NCI-H2171 treated with DMSO at 0.1 percent for 48 hours (cell line): Measurements from ENCODE around the gene A4GNT.
"Not testable (repeated sequence)": the region's sequence is repeated elsewhere in the genome, so short reads cannot be mapped to it uniquely, and the experiment has no call there.

Source experiments
- DNase-seq: peaks from one replicate; lab custom pipeline; 2025; lab: John Stamatoyannopoulos, UW

A4GNT gene

GRCh38 chr3:138132239-138132638 is at the start of gene A4GNT:
TSS of gene A4GNT (minus strand) at chr3:138132390. CDS start at chr3:138131256, 1,134 bp downstream.
- DNase-seq, result no peak

DNA sequence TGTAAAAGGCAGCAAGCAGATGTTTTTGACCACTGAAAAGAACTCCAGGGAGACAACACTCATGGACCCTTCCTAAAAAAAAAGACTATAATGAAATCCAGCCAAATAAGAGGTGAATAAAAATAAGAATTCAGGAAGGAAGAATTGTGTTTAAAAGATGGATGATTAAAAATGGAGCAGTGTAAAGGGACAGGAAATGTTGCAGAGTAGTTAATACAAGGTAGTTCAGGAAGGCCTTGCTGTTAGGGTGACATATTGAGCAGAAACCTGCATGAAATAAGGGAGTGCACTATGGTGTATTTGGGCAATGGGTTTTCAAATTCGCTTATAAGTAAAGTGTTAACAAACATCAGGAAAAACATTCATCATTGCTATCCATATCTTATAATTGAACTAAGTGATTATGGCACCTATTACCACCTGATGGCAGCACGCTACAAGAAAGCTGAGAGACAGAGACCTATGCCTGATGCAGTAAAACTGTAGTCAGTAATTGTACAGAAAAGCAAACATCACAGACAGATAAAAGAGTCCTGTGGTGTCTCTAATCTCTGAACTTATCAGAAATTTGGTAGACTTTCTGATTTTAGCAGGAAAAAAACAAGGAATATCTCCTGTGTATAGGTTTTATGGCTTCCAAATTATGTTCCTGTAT is 48.3 kb upstream of the A4GNT start:
- peak; percentile 73 for DNase-seq

GRCh38 chr3:138174421-138175131 is 42.4 kb upstream of the A4GNT start, which contains the start of gene DBR1:
TSS of gene DBR1 (minus strand) at chr3:138174921. CDS start at chr3:138174795, 126 bp downstream.
- DNase-seq, result peak; percentile 89

- peak; percentile 42 for DNase-seq
Observed at GRCh38 chr3:138173769-138174420, 41.7 kb upstream of the A4GNT start.

DNA sequence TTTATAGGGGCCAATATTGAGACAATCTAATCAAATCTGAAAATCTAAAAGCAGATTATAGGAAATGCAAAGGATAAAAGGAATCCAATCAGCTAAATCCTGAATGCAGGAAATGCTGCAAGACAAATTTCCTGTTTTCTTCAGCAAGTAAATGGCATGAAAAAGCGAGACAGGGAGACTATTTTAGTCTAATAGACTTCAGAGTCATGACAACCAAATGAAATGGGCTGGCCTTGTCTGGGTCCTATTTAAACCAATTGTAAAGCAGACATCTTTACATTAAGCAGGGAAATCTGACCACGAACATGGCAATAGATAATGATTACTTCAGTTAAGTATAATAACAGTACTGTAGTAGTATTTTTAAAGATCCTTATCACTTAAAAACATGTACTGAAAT is 40.4 kb upstream of the A4GNT start:
- DNase-seq, result no peak

DNA sequence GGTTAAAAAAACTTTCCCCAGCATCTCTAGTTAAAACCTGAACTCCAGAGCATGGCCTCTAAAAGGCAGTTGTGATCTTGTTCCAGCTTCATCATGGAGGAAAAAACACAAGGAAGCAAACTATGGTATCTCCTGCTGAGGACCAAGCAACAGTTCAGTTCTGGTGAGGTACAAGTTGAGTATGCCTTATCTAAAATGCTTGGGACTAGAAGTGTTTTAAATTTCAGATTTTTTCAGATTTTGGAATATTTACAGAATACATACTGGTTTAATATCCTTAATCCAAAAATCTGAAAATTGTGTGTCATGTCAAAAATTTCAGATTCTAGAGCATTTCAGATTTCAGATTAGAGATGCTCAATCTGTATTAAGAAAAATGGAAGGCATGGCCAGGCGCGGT is 32.9 kb upstream of the A4GNT start:
- DNase-seq, result no peak

GRCh38 chr3:138157743-138158142 is 25.6 kb upstream of the A4GNT start:
- no peak for DNase-seq

GRCh38 chr3:138154534-138154933 is 22.3 kb upstream of the A4GNT start:
- no peak for DNase-seq

DNA sequence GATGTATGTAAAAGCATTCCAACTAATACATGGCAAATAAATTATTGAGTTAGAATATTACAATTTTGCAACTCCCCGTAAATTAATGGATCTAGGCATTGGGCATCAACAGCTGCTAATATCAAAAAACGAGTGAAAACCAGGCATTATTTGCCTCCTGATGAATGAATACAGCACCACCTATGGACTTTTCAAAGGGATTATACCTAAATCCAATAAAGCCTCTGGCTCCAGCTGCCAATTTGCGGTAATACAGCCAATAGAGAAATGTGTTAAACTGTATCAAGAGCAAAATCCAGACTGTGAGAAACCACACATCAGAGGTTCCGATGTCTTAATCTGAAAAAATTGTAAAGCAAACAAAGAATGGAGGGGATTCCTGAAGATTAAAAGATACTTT is 16.3 kb upstream of the A4GNT start:
- no peak for DNase-seq

DNA sequence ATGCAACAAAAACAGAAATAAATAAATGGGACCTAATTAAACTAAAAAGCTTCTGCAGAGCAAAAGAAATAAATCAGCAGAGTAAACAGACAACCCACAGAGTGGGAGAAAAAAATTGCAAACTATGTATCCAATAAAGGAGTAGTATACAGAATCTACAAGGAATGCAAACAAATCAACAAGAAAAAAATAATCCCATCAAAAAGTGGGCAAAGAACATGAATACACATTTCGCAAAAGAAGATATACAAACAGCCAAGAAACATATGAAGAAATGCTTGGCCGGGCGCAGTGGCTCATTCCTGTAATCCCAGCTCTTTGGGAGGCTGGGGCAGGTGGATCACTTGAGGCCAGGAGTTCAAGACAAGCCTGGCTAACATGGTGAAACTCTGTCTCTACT is 10.0 kb upstream of the A4GNT start:
- DNase-seq, result not testable (repeated sequence)

DNA sequence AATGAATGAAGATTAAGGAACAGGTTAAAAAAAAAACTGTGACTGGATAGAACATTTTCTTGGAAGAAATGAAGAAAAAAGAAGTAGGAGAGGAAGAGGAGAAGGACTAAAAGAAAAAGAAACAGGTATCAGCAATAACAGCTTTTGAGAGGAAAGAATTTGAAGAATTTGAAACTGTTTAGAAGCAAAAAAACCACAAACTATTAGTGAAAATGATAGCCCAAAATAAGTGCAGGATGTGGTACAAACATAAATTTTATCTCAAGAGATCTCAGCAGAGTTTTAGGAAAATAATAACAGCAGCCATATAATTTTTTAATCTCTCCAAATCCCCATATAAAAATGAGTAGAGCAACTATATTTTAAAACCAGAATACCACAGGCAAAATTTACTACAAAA is 8.8 kb upstream of the A4GNT start:
- no peak for DNase-seq

GRCh38 chr3:138139691-138140090 is 7.5 kb upstream of the A4GNT start:
- no peak for DNase-seq

DNA sequence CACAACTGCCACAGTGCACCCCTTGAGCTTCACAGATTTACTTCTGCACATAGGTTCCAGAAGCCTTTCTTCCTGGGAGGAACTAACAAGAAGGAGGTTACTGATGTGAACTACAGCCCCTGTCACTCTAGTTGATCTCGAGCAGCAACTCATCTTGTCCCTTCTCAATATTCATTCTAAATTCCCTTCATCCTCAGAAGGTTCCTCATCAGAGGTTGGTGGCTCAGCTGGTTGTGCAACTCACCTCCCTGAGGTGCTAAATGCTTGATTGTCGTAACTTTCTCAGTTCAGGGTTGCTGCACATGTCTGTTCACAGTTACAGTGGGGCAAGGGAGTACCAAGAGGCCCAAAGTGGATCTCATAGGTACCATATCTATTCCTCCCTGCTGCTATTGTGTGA is 5.7 kb upstream of the A4GNT start:
- DNase-seq, result no peak

DNA sequence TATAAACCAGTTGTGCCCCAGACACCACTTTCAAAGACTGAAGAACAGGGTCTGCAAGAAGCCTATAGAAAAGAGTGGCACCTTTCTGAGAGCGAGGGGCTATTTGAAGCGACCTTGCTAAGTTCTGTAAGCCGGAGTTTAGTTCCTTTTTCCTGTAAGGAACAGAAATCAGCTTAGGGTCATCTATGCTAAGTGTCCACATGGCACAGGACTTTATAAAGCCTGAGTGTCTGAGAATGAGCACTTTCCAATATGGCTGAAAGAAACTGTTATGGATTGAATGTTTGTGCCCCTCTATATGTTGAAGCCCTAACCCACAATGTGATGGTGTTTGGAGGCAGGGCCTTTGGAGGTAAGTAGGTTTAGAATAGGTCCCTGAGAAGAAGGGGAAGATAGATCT is 4.0 kb upstream of the A4GNT start:
- DNase-seq, result no peak

DNA sequence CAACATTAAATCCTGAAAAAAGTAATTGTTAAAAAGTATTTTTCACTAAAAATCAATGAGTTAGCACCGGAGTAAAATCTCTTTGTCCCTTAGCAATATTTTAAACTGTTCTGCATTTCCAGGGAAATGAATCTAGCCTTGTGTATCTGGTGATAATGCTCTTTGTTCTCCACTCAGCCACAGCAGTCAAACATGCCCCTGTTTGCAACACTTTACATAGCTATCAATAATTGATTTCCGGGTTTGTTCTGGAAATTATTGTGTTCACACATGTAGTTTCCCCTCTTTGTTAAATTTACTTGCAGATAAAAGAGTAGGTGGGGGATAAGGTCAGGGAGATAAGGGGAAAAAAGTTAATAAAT is 3.6 kb upstream of the A4GNT start:
- DNase-seq, result no peak

GRCh38 chr3:138135146-138135832 is 3.1 kb upstream of the A4GNT start:
- no peak for DNase-seq

DNA sequence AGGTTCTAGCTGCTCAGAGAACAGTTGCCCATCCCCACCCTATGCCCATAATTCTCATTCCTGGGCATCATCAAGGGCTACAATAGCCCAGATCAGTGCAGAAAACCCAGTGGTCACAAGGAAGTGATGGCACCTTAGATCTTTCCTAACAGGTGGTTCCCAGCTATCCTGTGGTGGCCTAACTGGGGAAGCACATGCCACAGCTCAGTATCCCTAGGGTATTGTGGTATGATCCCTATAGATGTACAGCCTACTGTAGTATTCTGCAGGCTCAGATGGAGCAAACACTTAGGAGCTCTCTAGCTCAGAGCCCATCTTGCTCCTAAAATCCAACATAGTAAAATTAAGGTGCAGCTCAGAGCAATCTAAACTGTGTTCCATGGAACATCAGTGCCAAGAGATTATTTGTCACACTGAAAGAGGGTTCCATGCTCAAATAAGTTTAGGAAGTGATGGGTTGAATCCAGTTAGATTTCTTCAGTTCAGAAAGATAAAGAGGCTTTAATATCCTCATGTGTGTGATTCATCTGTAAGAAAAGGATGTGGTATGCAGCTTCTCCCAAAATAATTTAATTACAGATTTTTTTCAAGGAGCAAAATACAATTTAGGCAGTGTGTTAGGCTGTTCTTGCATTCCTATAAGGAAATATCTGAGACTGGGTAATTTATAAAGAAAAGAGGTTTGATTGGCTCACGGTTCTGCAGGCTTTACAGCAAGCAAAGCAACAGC is 4.4 kb downstream of the A4GNT start:
- DNase-seq, result no peak

- DNase-seq, result no peak
Observed at GRCh38 chr3:138125548-138126221, 6.5 kb downstream of the A4GNT start.

GRCh38 chr3:138124706-138125355 is 7.4 kb downstream of the A4GNT start:
- no peak for DNase-seq

- DNase-seq, result no peak
Observed at GRCh38 chr3:138124188-138124587, 8.0 kb downstream of the A4GNT start.

DNA sequence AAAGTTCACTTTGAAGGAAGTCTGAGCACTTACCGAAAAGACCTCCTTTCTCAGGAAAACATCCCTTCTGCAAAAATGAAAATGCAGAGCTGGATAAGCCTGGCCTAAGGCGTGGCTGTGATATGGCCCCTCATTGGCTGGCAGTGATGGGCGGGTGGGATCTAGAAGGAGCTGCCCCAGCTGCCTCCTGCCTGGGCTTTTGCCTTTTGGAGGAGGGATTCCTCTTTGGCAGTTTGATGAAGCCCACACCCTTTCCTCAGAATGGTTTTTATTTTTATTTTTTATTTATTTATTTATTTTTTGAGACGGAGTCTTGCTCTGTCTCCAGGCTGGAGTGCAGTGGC is 12.8 kb downstream of the A4GNT start:
- DNase-seq, result no peak
